ENCODE results near the gene TUSC2. TPM values are rescaled to one million over a fixed set of nuclear protein-coding genes. Genes with fewer than 3 reads are reported as not detected.

The TUSC2 gene
- total and polyA plus RNA-seq, 2 experiments from 2014 or later = 30.0 to 45.6 TPM

GRCh38 chr3:50294089-50294488, 33.9 kb downstream of the TUSC2 start:
- H3K36me3 ChIP-seq (replicated peaks; ENCODE audit: insufficient read depth, low read depth) = no peaks in the 10 kb centered on the region
- H2AFZ ChIP-seq = no peak overlapping the region
- no peaks in the 10 kb centered on the region for H3K9me3 ChIP-seq (ENCODE audit: low read depth)
- peaks cover 23% of the 10 kb centered on the region for H3K4me1 ChIP-seq (ENCODE audit: insufficient read depth)
- no peaks in the 10 kb centered on the region for H3K9me2 ChIP-seq (replicated peaks; ENCODE audit: insufficient read depth)
- H4K20me1 ChIP-seq (ENCODE audit: insufficient read depth, poor library complexity, severe bottlenecking) = no peaks in the 10 kb centered on the region
- peaks cover 20% of the 10 kb centered on the region for H3K79me2 ChIP-seq
- no peak overlapping the region for H3K27ac ChIP-seq
- no peak overlapping the region for H3K4me3 ChIP-seq
- TF ChIP-seq EZH2 (IDR thresholded peaks at IDR 0.05; ENCODE audit: borderline replicate concordance) (no peak), EZH2phosphoT487 (IDR thresholded peaks at IDR 0.05; ENCODE audit: low read depth, severe bottlenecking, unreplicated experiment) (no peak), CTCF (IDR thresholded peaks at IDR 0.05; ENCODE audit: poor library complexity) (no peak)
- WGBS (ENCODE audit: low lambda C conversion rate, missing lambda C conversion rate) = 94% methylated on average over 4 of the region's 4 CpGs
- DNase-seq (ENCODE audit: low spot score) = no peak
- no peak overlapping the region for H3K4me2 ChIP-seq
- no peaks in the 10 kb centered on the region for H3K27me3 ChIP-seq

- Histone ChIP-seq H3K4me2 (peak overlapping the region; percentile 82), H2AFZ (peak overlapping the region; percentile 54)
- DNase-seq (ENCODE audit: low spot score) = no peak
Observed at GRCh38 chr3:50293079-50293801, 34.8 kb downstream of the TUSC2 start.

GRCh38 chr3:50292159-50293078, 35.6 kb downstream of the TUSC2 start, which contains the start of gene IFRD2:
Gene IFRD2, minus strand, starts transcription at chr3:50292429. Its CDS starts 155 bp downstream, at chr3:50292274.
- peak within 1 kb of the TSS; percentile 81 for H3K4me3 ChIP-seq
- DNase-seq (ENCODE audit: low spot score) = peak; percentile 98
- peaks cover 16% of the 10 kb centered on the region for H3K79me2 ChIP-seq
- H3K27ac ChIP-seq = peak within 1 kb of the TSS; percentile 97
- H3K36me3 ChIP-seq (replicated peaks; ENCODE audit: insufficient read depth, low read depth) = no peaks in the 10 kb centered on the region
- H3K4me2 ChIP-seq = peak within 1 kb of the TSS; percentile 100
- no peaks in the 10 kb centered on the region for H3K27me3 ChIP-seq
- TF ChIP-seq CTCF (IDR thresholded peaks at IDR 0.05; ENCODE audit: poor library complexity) = no peak
- no peak for TF ChIP-seq EZH2 (IDR thresholded peaks at IDR 0.05; ENCODE audit: borderline replicate concordance)
- TF ChIP-seq EZH2phosphoT487 (IDR thresholded peaks at IDR 0.05; ENCODE audit: low read depth, severe bottlenecking, unreplicated experiment) = no peak
- H3K9me2 ChIP-seq (replicated peaks; ENCODE audit: insufficient read depth) = no peaks in the 10 kb centered on the region
- peak within 1 kb of the TSS; percentile 73 for H2AFZ ChIP-seq
- no peaks in the 10 kb centered on the region for H4K20me1 ChIP-seq (ENCODE audit: insufficient read depth, poor library complexity, severe bottlenecking)
- WGBS (ENCODE audit: low lambda C conversion rate, missing lambda C conversion rate) = 9% methylated on average over 32 of the region's 67 CpGs
- peaks cover 15% of the 10 kb centered on the region for H3K4me1 ChIP-seq (ENCODE audit: insufficient read depth)
- H3K9me3 ChIP-seq (ENCODE audit: low read depth) = no peaks in the 10 kb centered on the region

More at GRCh38 chr3:50293079-50293801, 34.8 kb downstream of the TUSC2 start:
- WGBS (ENCODE audit: low lambda C conversion rate, missing lambda C conversion rate) = 90% methylated on average over 12 of the region's 12 CpGs
- Histone ChIP-seq H3K4me1 (ENCODE audit: insufficient read depth) (peaks cover 18% of the 10 kb centered on the region), H3K27ac (peak overlapping the region; percentile 71), H3K79me2 (peaks cover 16% of the 10 kb centered on the region), H3K36me3 (replicated peaks; ENCODE audit: insufficient read depth, low read depth) (no peaks in the 10 kb centered on the region), H3K27me3 (no peaks in the 10 kb centered on the region), H3K4me3 (no peak overlapping the region), H3K9me2 (replicated peaks; ENCODE audit: insufficient read depth) (no peaks in the 10 kb centered on the region), H4K20me1 (ENCODE audit: insufficient read depth, poor library complexity, severe bottlenecking) (no peaks in the 10 kb centered on the region), H3K9me3 (ENCODE audit: low read depth) (no peaks in the 10 kb centered on the region)
- TF ChIP-seq EZH2 (IDR thresholded peaks at IDR 0.05; ENCODE audit: borderline replicate concordance) (no peak), EZH2phosphoT487 (IDR thresholded peaks at IDR 0.05; ENCODE audit: low read depth, severe bottlenecking, unreplicated experiment) (no peak), CTCF (IDR thresholded peaks at IDR 0.05; ENCODE audit: poor library complexity) (no peak)

All from hepatocyte (in vitro differentiated cells).